Measurements from ENCODE around the gene TMEM87B.

DNA sequence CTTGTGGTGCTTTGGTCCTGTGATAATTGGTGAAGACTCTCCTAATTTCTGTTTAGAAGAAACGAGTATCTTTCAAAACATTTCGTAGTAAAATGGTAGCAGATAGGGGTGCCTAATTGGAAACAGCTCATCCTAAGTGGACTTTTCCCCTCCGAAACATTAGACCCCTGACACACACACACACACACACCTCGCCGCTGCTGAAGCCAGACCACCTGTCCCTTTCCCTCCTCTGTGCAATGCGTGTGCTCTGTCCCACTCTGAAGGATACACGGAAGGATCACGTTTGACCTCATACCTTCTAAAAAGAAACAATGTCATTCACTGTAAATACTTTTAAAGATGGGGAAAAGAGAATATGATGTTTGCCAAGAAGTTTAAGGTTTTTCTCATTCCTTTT lies 36.2 kb upstream of the TMEM87B start:
- no peak for TF ChIP-seq POLR2A (IDR thresholded peaks at IDR 0.05)
- TF ChIP-seq, protein P1, sequence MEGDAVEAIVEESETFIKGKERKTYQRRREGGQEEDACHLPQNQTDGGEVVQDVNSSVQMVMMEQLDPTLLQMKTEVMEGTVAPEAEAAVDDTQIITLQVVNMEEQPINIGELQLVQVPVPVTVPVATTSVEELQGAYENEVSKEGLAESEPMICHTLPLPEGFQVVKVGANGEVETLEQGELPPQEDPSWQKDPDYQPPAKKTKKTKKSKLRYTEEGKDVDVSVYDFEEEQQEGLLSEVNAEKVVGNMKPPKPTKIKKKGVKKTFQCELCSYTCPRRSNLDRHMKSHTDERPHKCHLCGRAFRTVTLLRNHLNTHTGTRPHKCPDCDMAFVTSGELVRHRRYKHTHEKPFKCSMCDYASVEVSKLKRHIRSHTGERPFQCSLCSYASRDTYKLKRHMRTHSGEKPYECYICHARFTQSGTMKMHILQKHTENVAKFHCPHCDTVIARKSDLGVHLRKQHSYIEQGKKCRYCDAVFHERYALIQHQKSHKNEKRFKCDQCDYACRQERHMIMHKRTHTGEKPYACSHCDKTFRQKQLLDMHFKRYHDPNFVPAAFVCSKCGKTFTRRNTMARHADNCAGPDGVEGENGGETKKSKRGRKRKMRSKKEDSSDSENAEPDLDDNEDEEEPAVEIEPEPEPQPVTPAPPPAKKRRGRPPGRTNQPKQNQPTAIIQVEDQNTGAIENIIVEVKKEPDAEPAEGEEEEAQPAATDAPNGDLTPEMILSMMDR (IDR thresholded peaks at IDR 0.05), result no peak

Data from upper lobe of left lung (tissue), 4 donors.